ENCODE results near the gene AIM2.

AIM2 gene

DNA sequence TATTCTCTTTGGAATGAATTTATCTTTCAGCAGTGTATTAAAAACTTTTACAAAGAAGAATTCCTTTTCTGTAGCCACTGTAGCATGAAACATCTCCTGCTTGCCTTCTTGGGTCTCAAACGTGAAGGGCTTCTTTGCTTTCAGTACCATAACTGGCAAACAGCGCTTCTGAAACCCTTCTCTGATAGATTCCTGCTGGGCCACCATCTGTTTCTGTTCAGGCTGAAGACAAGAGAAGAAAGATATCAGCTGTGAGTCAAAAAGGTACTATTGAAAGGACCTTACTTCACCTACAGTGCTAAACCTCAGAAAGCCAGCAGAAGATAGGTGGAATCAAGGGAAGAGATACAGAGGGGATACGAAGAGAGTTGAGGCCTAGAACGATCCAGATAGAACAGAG lies 10.5 kb downstream of the AIM2 start:
- no peak overlapping the region for H3K4me3 ChIP-seq (ENCODE audit: low read depth, low read length)
- TF ChIP-seq, protein P1, sequence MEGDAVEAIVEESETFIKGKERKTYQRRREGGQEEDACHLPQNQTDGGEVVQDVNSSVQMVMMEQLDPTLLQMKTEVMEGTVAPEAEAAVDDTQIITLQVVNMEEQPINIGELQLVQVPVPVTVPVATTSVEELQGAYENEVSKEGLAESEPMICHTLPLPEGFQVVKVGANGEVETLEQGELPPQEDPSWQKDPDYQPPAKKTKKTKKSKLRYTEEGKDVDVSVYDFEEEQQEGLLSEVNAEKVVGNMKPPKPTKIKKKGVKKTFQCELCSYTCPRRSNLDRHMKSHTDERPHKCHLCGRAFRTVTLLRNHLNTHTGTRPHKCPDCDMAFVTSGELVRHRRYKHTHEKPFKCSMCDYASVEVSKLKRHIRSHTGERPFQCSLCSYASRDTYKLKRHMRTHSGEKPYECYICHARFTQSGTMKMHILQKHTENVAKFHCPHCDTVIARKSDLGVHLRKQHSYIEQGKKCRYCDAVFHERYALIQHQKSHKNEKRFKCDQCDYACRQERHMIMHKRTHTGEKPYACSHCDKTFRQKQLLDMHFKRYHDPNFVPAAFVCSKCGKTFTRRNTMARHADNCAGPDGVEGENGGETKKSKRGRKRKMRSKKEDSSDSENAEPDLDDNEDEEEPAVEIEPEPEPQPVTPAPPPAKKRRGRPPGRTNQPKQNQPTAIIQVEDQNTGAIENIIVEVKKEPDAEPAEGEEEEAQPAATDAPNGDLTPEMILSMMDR (IDR thresholded peaks at IDR 0.05; ENCODE audit: low read depth, low read length), result no peak
- no peak for DNase-seq (ENCODE audit: low read depth, low spot score)
- in situ Hi-C loops (cut with HindIII; ENCODE audit: low sequenced_read_pairs), result no loop called here

DNA sequence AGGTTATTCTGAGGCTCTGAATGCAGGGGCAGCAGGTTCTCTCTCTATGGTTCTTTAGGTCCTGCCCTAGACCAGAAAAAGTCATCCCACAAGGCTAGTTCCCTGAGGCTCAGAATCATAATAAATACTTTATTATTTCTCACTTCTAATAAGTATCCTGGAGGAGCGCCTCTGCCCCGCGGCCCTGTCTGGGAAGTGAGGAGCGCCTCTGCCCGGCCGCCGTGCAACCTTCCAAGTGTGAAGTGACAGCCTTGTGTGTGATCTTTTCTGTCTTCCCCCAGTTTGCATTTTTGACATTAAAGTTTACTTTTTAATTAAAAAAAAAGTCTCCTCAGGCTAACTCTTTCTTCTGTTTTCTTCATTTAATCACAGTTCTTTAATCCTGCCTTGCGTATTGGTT lies 11.5 kb downstream of the AIM2 start:
- in situ Hi-C loops (cut with HindIII; ENCODE audit: low sequenced_read_pairs), result no loop called here

GRCh38 chr1:159058751-159059150 lies 17.8 kb downstream of the AIM2 start:
- DNase-seq (ENCODE audit: low read depth, low spot score), result no peak
- in situ Hi-C loops (cut with HindIII; ENCODE audit: low sequenced_read_pairs), result no loop called here
- TF ChIP-seq, protein P1 (IDR thresholded peaks at IDR 0.05; ENCODE audit: low read depth, low read length), result no peak
- H3K4me3 ChIP-seq (ENCODE audit: low read depth, low read length), result no peak overlapping the region

More for the DNA sequence above, 11.5 kb downstream of the AIM2 start:
- no peak overlapping the region for H3K4me3 ChIP-seq (ENCODE audit: low read depth, low read length)
- TF ChIP-seq, protein P1 (IDR thresholded peaks at IDR 0.05; ENCODE audit: low read depth, low read length), result no peak
- no peak for DNase-seq (ENCODE audit: low read depth, low spot score)

DNA sequence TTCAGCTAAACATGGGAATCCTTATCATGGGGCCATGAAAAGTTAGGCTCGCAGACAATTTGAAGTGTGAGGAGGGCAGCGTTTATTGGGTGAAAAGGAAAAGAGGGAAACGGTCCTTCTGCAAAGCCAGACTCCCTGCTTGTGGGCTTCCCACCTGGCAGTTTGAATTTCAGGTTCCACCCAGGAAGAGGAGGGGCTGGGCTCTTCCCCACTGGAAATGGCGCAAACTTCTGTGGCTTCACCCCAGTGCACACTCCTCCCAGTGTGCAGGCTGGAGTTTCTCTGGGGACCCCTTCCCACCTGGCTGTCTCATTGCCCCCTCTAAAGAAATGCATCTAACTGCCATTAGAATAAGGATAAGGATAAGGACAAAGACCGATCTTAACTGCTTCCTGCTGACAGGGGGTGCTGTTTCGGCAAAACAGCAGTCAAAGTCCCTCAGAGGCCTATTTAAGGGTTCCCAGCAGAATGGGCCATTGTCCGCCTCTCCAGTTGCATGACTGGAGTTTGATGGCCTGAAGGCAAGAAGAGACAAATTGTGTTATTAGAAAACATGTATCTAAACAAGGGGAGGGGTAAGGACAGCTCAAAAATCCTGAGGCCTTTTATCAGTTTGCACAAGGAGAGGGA lies 20.4 kb downstream of the AIM2 start:
- no peak for DNase-seq (ENCODE audit: low read depth, low spot score)
- H3K4me3 ChIP-seq (ENCODE audit: low read depth, low read length), result no peak overlapping the region
- in situ Hi-C loops (cut with HindIII; ENCODE audit: low sequenced_read_pairs), result no loop called here
- TF ChIP-seq, protein P1 (IDR thresholded peaks at IDR 0.05; ENCODE audit: low read depth, low read length), result no peak

- no peak for DNase-seq (ENCODE audit: low read depth, low spot score)
- H3K4me3 ChIP-seq (ENCODE audit: low read depth, low read length), result no peak overlapping the region
- in situ Hi-C loops (cut with HindIII; ENCODE audit: low sequenced_read_pairs), result no loop called here
- TF ChIP-seq, protein P1 (IDR thresholded peaks at IDR 0.05; ENCODE audit: low read depth, low read length), result no peak
These were observed 21.4 kb downstream of the AIM2 start for GRCh38 chr1:159055181-159055641.

- TF ChIP-seq, protein P1 (IDR thresholded peaks at IDR 0.05; ENCODE audit: low read depth, low read length), result no peak
- in situ Hi-C loops (cut with HindIII; ENCODE audit: low sequenced_read_pairs), result no loop called here
- peak; percentile 10 for DNase-seq (ENCODE audit: low read depth, low spot score)
- H3K4me3 ChIP-seq (ENCODE audit: low read depth, low read length), result no peak overlapping the region
These were observed 22.1 kb downstream of the AIM2 start for GRCh38 chr1:159054427-159054826.

All from astrocyte of the spinal cord (primary cell).